Measurements from ENCODE around the gene UROC1.

GRCh38 chr3:126481808-126482502 is 35.6 kb downstream of the UROC1 start:
- TF ChIP-seq POLR2A (IDR thresholded peaks at IDR 0.05; ENCODE audit: low read length) (no peak), GATA1 (IDR thresholded peaks at IDR 0.05; ENCODE audit: low read depth, low read length) (no peak)
